A549 (cell line): ENCODE data around the gene KCNH6. TPM values are rescaled to one million over a fixed set of nuclear protein-coding genes. Genes with fewer than 3 reads are reported as not detected.
A peak's percentile ranks its signal among the peaks of the same experiment; 100 is the strongest.

Experiments
- ATAC-seq, 2 experiments: fragments of 200-7000 bp in 1 of 2; fragments of >200 bp in 1 of 2; cut with Nextera tagmentation in 1 of 2; cut with Tn5 transposase in 1 of 2; 3 replicates each; pipeline versions ENCODE4 v1.8.0 to v1.9.1; 2018 to 2020; ENCODE audit warnings: mild to moderate bottlenecking in 1 of 2, moderate library complexity in 1 of 2
- CTCF ChIA-PET: fragments of 300-600 bp; sonication (Branson Sonifier 250); formaldehyde crosslinking; extraction: SDS; loops from one replicate; lab custom pipeline; 2021; ENCODE audit warnings: antibody characterized with exemption, inconsistent platforms; lab: Yijun Ruan, JAX
- POLR2A ChIA-PET: fragments of 350-600 bp; formaldehyde crosslinking; extraction: SDS; loops from one replicate; lab custom pipeline; 2021; ENCODE audit warnings: antibody characterized with exemption, inconsistent platforms; lab: Yijun Ruan, JAX
- DNase-seq, 2 experiments: peaks; one replicate each; pipeline versions ENCODE4 v3.0.0 to v3.0.0-alpha.2; 2011 to 2016; ENCODE audit warnings: low read depth in 1 of 2, low spot score in 1 of 2
- FAIRE-seq: peaks from 2 replicates; lab custom pipeline; 2011; peaks lifted over from hg19 to GRCh38; lab: Jason Lieb, UNC
- H3K27ac ChIP-seq, 2 experiments: fragments of >200 bp; sonication (Bioruptor Twin); formaldehyde crosslinking; 3 replicates each; pipeline ENCODE4 v1.5.1; 2016 to 2017
- H3K4me1 ChIP-seq: fragments of >200 bp; sonication (Bioruptor Twin); formaldehyde crosslinking; 3 replicates; pipeline ENCODE4 v1.6.1; 2016
- H3K4me2 ChIP-seq: fragments of >200 bp; sonication (Bioruptor Twin); formaldehyde crosslinking; 3 replicates; pipeline ENCODE4 v1.6.1; 2016
- H3K4me3 ChIP-seq: fragments of >200 bp; sonication (Bioruptor Twin); formaldehyde crosslinking; 3 replicates; pipeline ENCODE4 v1.5.1; 2016
- H3K9me3 ChIP-seq: fragments of >200 bp; sonication (Bioruptor Twin); formaldehyde crosslinking; 3 replicates; pipeline ENCODE4 v1.6.1; 2016
- CBX8 ChIP-seq: fragments of 200-600 bp; sonication (generic); IDR thresholded peaks from 2 replicates; pipeline ENCODE4 v1.6.1; 2016
- CEBPB ChIP-seq, 2 experiments: fragments of >200 bp in 1 of 2; sonication (Bioruptor Twin) in 1 of 2; formaldehyde crosslinking in 1 of 2; IDR thresholded peaks; 2 replicates each; pipeline ENCODE4 v1.6.1; 2012 to 2016
- CTCF ChIP-seq: fragments of >200 bp; sonication (Bioruptor Twin); formaldehyde crosslinking; IDR thresholded peaks from 3 replicates; pipeline ENCODE4 v1.5.1; 2016
- EHMT2 ChIP-seq: fragments of 200-600 bp; sonication (generic); IDR thresholded peaks from 2 replicates; pipeline ENCODE4 v1.6.1; 2016; ENCODE audit warnings: antibody characterized with exemption, low read depth, mild to moderate bottlenecking, moderate library complexity
- EP300 ChIP-seq, 2 experiments: fragments of >200 bp; sonication (Bioruptor Twin); formaldehyde crosslinking; IDR thresholded peaks; 2 replicates in 1 of 2; 3 replicates in 1 of 2; pipeline ENCODE4 v1.6.1; 2016 to 2017
- ESRRA ChIP-seq: fragments of 150-350 bp; IDR thresholded peaks from 2 replicates; pipeline ENCODE4 v1.6.1; 2014; ENCODE audit warnings: mild to moderate bottlenecking, low read length, borderline replicate concordance
- FOSB ChIP-seq: fragments of 250-450 bp; sonication (Bioruptor Pico); IDR thresholded peaks from 2 replicates; pipeline ENCODE4 v1.5.0; 2020; ENCODE audit warnings: mild to moderate bottlenecking, moderate library complexity
- FOSL2 ChIP-seq, 2 experiments: fragments of 450-650 bp in 1 of 2; fragments of >200 bp in 1 of 2; sonication (Bioruptor Twin) in 1 of 2; formaldehyde crosslinking; IDR thresholded peaks; 2 replicates each; pipeline versions ENCODE4 v1.5.0 to v1.6.1; 2016 to 2020; ENCODE audit warnings: mild to moderate bottlenecking in 1 of 2, moderate library complexity in 1 of 2
- FOXS1 ChIP-seq: fragments of 250-450 bp; sonication (Bioruptor Pico); IDR thresholded peaks from 2 replicates; pipeline ENCODE4 v1.5.0; 2020; ENCODE audit warnings: mild to moderate bottlenecking, moderate library complexity
- GATA3 ChIP-seq: IDR thresholded peaks from 2 replicates; pipeline ENCODE4 v1.6.1; 2012; ENCODE audit warnings: borderline replicate concordance
- HOXA7 ChIP-seq: fragments of 250-450 bp; sonication (Bioruptor Pico); IDR thresholded peaks from 2 replicates; pipeline ENCODE4 v1.5.0; 2020; ENCODE audit warnings: mild to moderate bottlenecking, moderate library complexity
- HOXB13 ChIP-seq: fragments of 250-450 bp; sonication (Bioruptor Pico); IDR thresholded peaks from 2 replicates; pipeline ENCODE4 v1.5.0; 2020; ENCODE audit warnings: low read depth, mild to moderate bottlenecking, moderate library complexity
- HOXB5 ChIP-seq: fragments of 250-450 bp; sonication (Bioruptor Pico); IDR thresholded peaks from 2 replicates; pipeline ENCODE4 v1.5.0; 2020; ENCODE audit warnings: mild to moderate bottlenecking, moderate library complexity
- JUNB ChIP-seq: fragments of >200 bp; sonication (Bioruptor Twin); formaldehyde crosslinking; IDR thresholded peaks from 2 replicates; pipeline ENCODE4 v1.6.1; 2016
- KDM5A ChIP-seq: fragments of 200-600 bp; sonication (generic); IDR thresholded peaks from 2 replicates; pipeline ENCODE4 v1.6.1; 2016; ENCODE audit warnings: antibody characterized with exemption, mild to moderate bottlenecking
- NR3C1 ChIP-seq: fragments of >200 bp; sonication (Bioruptor Twin); formaldehyde crosslinking; IDR thresholded peaks from 3 replicates; pipeline ENCODE4 v1.6.1; 2017
- PHF8 ChIP-seq: fragments of 200-600 bp; sonication (generic); IDR thresholded peaks from 2 replicates; pipeline ENCODE4 v1.6.1; 2016; ENCODE audit warnings: low read depth, mild to moderate bottlenecking, antibody characterized with exemption, moderate library complexity, borderline replicate concordance
- RNF2 ChIP-seq: fragments of 200-600 bp; sonication (generic); IDR thresholded peaks from 2 replicates; pipeline ENCODE4 v1.6.1; 2016; ENCODE audit warnings: low read depth, mild to moderate bottlenecking, antibody characterized with exemption, moderate library complexity, borderline replicate concordance
- SMC3 ChIP-seq: fragments of >200 bp; sonication (Bioruptor Twin); formaldehyde crosslinking; IDR thresholded peaks from 3 replicates; pipeline ENCODE4 v1.6.1; 2018; ENCODE audit warnings: inconsistent platforms
- USF2 ChIP-seq: fragments of 450-650 bp; IDR thresholded peaks from 2 replicates; pipeline ENCODE4 v1.6.1; 2014; ENCODE audit warnings: antibody characterized with exemption
- ZNF302 ChIP-seq: fragments of 250-450 bp; sonication (Bioruptor Pico); IDR thresholded peaks from 2 replicates; pipeline ENCODE4 v1.9.0; 2021; ENCODE audit warnings: inconsistent platforms, mild to moderate bottlenecking, moderate library complexity
- ZSCAN20 ChIP-seq: fragments of 250-450 bp; sonication (Bioruptor Pico); IDR thresholded peaks from 2 replicates; pipeline ENCODE4 v1.8.0; 2022; ENCODE audit warnings: mild to moderate bottlenecking, moderate library complexity
- WGBS: methylation state at CpG from one replicate; pipeline ENCODE4 v1.1.6; 2017; ENCODE audit errors: missing lambda C conversion rate; 5-methylcytosine and 5-hydroxymethylcytosine counted together
- polyA plus RNA-seq, 4 experiments: library from polyadenylated mRNA; depleted of rRNA in 3 of 4; stranded (reverse); fragments of >200 nt; fragmentation: RNase III in 1 of 4; extraction: RNeasy Plus Mini Kit Qiagen cat#74134 plus additional on column Dnase treatment in 1 of 4; gene quantifications; 2 replicates in 3 of 4; 3 replicates in 1 of 4; pipeline ENCODE4 v1.2.3, GENCODE V29; 2011 to 2017
- TF ChIP-seq, protein P1 (sequence below): IDR thresholded peaks from 2 replicates; pipeline ENCODE4 v1.6.1; 2012; ENCODE audit warnings: low read depth, borderline replicate concordance
- TF ChIP-seq, protein P2 (sequence below): fragments of >200 bp; sonication (Bioruptor Twin); formaldehyde crosslinking; IDR thresholded peaks from 2 replicates; pipeline ENCODE4 v1.6.1; 2016

The KCNH6 gene
- polyA plus RNA-seq, 2 of the 4 experiments (the other 2 are of a cell fraction): not detected

DNA sequence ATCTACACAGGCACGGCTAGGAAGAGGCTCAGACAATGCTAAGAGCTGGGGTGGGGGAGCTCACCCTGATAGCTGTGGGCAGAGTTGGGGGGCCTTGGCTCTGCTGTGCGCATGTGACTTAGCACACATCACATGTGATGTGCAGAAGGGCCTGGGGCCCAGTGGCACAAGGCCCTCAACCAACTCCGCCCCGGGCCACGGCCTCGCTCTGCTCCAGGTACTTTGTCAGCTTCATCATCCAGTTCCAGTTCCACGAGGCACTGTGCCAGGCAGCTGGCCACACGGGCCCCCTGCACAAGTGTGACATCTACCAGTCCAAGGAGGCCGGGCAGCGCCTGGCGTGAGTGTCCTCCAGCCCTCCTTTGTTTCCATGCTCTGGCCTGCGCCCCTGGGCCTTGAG, 27.0 kb upstream of the KCNH6 start:
- Histone ChIP-seq H3K4me2 (no peak overlapping the region), H3K4me3 (no peak overlapping the region), H3K27ac (no peak overlapping the region), H3K9me3 (no peaks in the 10 kb centered on the region), H3K4me1 (no peaks in the 10 kb centered on the region)
- FAIRE-seq: no peak
- CTCF ChIA-PET: interaction anchor here (1.3 to 9.1 kb wide), 7 partner anchors 9 to 824 kb away, joined by 3 to 111 read pairs (median 8); no protein-coding TSS in a partner anchor
- ATAC-seq: no peak
- POLR2A ChIA-PET: no interaction called here
- 71% methylated on average over 12 of the region's 12 CpGs for WGBS
- TF ChIP-seq FOSL2 (IDR thresholded peaks at IDR 0.05) (no peak), FOSL2 (CRISPR knock-in tag; IDR thresholded peaks at IDR 0.05) (no peak), SMC3 (no peak), GATA3 (no peak), ZNF302 (CRISPR knock-in tag) (no peak), HOXA7 (CRISPR knock-in tag) (no peak), ZSCAN20 (CRISPR knock-in tag) (no peak), HOXB13 (no peak), PHF8 (no peak), CBX8 (no peak), USF2 (no peak), EP300 (IDR thresholded peaks at IDR 0.05) (no peak), KDM5A (no peak), NR3C1 (no peak), FOSB (CRISPR knock-in tag) (no peak), HOXB5 (CRISPR knock-in tag) (no peak), CEBPB (IDR thresholded peaks at IDR 0.05) (no peak), EHMT2 (no peak), CTCF (no peak), FOXS1 (CRISPR knock-in tag) (no peak)
- TF ChIP-seq, protein P1, sequence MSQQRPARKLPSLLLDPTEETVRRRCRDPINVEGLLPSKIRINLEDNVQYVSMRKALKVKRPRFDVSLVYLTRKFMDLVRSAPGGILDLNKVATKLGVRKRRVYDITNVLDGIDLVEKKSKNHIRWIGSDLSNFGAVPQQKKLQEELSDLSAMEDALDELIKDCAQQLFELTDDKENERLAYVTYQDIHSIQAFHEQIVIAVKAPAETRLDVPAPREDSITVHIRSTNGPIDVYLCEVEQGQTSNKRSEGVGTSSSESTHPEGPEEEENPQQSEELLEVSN: no peak
- DNase-seq: no peak

DNA sequence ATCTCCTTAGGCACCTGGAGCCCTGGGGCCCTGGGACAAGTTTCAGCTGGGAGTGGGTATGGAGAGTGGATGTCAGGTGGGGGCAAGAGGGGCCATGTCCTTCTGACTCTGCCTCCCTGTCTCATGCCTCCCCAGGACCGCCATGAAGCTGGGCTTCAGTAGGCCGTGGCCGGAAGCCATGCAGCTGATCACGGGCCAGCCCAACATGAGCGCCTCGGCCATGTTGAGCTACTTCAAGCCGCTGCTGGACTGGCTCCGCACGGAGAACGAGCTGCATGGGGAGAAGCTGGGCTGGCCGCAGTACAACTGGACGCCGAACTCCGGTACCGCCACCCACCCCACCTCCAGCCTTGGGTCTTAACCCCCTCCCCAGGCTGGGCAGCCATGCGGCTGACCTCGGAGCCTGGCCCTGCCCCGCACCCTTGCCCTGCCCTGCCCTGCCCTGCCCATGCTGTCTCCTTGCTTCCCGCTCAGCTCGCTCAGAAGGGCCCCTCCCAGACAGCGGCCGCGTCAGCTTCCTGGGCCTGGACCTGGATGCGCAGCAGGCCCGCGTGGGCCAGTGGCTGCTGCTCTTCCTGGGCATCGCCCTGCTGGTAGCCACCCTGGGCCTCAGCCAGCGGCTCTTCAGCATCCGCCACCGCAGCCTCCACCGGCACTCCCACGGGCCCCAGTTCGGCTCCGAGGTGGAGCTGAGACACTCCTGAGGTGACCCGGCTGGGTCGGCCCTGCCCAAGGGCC, 26.3 kb upstream of the KCNH6 start:
- Histone ChIP-seq H3K27ac (no peak overlapping the region), H3K4me2 (no peak overlapping the region), H3K4me1 (no peaks in the 10 kb centered on the region), H3K4me3 (no peak overlapping the region), H3K9me3 (no peaks in the 10 kb centered on the region)
- ChIA-PET POLR2A (no interaction called here), CTCF (interaction anchor here (0.7 to 9.1 kb wide), 8 partner anchors 9 to 825 kb away, joined by 3 to 111 read pairs (median 7); no protein-coding TSS in a partner anchor)
- 86% methylated on average over 30 of the region's 36 CpGs for WGBS
- FAIRE-seq: no peak
- peak in 1 of 2 experiments; percentile 7; a peak in 2 of 6 replicates for ATAC-seq
- no peak for TF ChIP-seq EHMT2
- TF ChIP-seq USF2: no peak
- TF ChIP-seq ESRRA: no peak
- no peak for TF ChIP-seq RNF2
- no peak for TF ChIP-seq JUNB
- TF ChIP-seq, protein P2, sequence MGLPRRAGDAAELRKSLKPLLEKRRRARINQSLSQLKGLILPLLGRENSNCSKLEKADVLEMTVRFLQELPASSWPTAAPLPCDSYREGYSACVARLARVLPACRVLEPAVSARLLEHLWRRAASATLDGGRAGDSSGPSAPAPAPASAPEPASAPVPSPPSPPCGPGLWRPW: no peak
- DNase-seq: no peak
